PFSK-1 (cell line): ENCODE data around the gene KCNAB3.
A peak's percentile ranks its signal among the peaks of the same experiment; 100 is the strongest.

Experiments used
- FOXP2 ChIP-seq: optimal IDR thresholded peaks from 2 replicates; pipeline ENCODE3; 2011; ENCODE audit warnings: borderline replicate concordance, control low read depth, inconsistent platforms; ENCODE audit not compliant: insufficient read depth; ENCODE audit errors: extremely low read length, extremely low read depth
- POLR2AphosphoS5 ChIP-seq: IDR thresholded peaks from 2 replicates; pipeline ENCODE4 v1.6.1; 2012; ENCODE audit warnings: low read depth, mild to moderate bottlenecking, control low read depth, low read length, moderate library complexity
- SIN3A ChIP-seq: IDR thresholded peaks from 2 replicates; pipeline ENCODE4 v1.6.1; 2012; ENCODE audit warnings: mild to moderate bottlenecking, low read length, moderate library complexity, borderline replicate concordance; ENCODE audit not compliant: insufficient read depth
- TAF1 ChIP-seq: IDR thresholded peaks from 2 replicates; pipeline ENCODE4 v1.6.1; 2012; ENCODE audit warnings: low read length, control low read depth, borderline replicate concordance; ENCODE audit not compliant: insufficient read depth
- TF ChIP-seq, protein P1 (sequence below), 2 experiments: IDR thresholded peaks; 2 replicates each; pipeline versions ENCODE4 v1.6.1 to v1.8.0; 2011 to 2012; ENCODE audit warnings: low read depth in 2 of 2, low read length in 2 of 2, control low read depth in 1 of 2, inconsistent platforms in 1 of 2, mild to moderate bottlenecking in 1 of 2, moderate library complexity in 1 of 2; ENCODE audit not compliant: insufficient read depth in 1 of 2

The KCNAB3 gene

DNA sequence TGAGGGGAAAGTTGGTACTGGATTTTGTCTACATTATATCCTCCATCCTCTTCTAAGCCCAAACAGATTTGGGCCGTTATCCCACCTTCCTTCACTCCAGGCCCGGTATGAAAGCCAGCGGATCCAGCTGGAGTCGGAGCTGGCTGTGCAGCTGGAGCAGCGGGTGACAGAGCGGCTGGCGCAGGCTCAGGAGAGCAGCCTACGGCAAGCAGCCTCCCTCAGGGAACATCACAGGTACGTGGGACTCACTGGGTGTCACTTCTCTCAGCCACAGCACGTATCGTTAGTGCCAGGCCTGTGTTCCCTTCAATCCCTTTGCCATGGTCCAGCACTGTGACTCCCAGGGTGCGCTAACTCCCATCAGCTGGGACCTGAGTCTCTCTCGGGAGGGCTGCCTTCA lies 13.6 kb upstream of the KCNAB3 start:
- TF ChIP-seq TAF1 (no peak), POLR2AphosphoS5 (no peak), SIN3A (no peak), FOXP2 (no peak)
- TF ChIP-seq, protein P1, sequence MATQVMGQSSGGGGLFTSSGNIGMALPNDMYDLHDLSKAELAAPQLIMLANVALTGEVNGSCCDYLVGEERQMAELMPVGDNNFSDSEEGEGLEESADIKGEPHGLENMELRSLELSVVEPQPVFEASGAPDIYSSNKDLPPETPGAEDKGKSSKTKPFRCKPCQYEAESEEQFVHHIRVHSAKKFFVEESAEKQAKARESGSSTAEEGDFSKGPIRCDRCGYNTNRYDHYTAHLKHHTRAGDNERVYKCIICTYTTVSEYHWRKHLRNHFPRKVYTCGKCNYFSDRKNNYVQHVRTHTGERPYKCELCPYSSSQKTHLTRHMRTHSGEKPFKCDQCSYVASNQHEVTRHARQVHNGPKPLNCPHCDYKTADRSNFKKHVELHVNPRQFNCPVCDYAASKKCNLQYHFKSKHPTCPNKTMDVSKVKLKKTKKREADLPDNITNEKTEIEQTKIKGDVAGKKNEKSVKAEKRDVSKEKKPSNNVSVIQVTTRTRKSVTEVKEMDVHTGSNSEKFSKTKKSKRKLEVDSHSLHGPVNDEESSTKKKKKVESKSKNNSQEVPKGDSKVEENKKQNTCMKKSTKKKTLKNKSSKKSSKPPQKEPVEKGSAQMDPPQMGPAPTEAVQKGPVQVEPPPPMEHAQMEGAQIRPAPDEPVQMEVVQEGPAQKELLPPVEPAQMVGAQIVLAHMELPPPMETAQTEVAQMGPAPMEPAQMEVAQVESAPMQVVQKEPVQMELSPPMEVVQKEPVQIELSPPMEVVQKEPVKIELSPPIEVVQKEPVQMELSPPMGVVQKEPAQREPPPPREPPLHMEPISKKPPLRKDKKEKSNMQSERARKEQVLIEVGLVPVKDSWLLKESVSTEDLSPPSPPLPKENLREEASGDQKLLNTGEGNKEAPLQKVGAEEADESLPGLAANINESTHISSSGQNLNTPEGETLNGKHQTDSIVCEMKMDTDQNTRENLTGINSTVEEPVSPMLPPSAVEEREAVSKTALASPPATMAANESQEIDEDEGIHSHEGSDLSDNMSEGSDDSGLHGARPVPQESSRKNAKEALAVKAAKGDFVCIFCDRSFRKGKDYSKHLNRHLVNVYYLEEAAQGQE (IDR thresholded peaks at IDR 0.05; ENCODE audit: insufficient read depth in 1 of 2, low read depth in 2 of 2, low read length in 2 of 2), result no peak

DNA sequence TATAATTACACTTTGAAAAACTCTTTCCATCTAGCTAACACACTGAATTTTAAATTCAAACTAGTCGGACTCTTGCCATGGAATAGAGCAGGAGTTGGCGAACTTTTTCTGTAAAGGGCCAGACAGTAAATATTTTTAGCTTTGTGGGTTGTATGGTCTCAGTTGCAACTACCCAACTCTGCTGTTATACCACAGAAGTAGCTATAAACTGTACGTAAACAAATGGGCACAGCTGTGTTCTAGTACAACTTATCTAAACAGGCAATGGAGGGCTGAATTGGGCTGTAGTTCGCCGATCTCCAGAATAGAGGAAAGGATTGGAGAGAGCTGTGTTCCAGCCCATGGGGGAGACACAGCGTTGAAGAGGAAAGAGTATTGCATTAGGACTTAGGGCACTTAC lies 11.1 kb upstream of the KCNAB3 start:
- TF ChIP-seq SIN3A (no peak), FOXP2 (no peak), TAF1 (no peak), POLR2AphosphoS5 (no peak)
- TF ChIP-seq, protein P1 (IDR thresholded peaks at IDR 0.05; ENCODE audit: insufficient read depth in 1 of 2, low read depth in 2 of 2, low read length in 2 of 2), result no peak

DNA sequence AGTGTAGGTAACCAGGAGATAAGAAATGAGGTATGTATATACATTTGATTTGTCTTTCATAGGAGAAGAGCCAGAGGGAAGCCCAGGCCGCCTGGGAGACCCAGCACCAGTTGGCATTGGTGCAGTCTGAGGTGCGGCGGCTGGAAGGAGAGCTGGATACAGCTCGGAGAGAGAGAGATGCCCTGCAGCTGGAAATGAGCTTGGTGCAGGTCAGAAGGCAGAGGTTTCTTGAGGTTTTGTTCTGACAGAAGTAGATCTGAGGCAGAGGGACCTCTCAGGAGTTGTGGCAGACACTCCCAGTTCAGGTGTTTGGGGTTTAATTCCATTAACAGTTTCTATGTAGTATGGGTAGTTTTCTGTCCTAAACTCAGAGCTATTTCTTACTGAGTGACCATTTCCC lies 10.4 kb upstream of the KCNAB3 start:
- TF ChIP-seq TAF1, result no peak
- no peak for TF ChIP-seq FOXP2
- TF ChIP-seq, protein P1 (IDR thresholded peaks at IDR 0.05; ENCODE audit: insufficient read depth in 1 of 2, low read depth in 2 of 2, low read length in 2 of 2), result no peak
- no peak for TF ChIP-seq SIN3A
- no peak for TF ChIP-seq POLR2AphosphoS5

DNA sequence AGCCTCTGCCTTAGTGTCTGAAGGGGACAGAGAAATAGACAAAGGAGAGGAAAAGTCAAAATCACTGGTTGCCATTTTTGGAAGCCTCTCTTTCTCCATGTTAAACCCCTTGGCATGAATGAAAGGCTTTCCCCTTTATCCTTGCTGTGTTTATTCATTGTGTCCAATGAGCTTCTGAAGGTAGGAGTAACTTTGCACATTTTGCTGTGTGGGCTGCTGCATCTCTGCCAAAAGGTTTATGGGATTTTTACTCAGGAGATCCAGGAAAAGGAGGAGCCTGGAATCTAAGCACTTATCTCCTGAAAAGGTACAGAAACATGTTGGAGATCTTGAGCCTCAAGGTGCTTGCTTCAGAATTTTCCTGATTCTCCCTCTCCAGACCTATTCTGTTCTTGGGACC lies 6.2 kb upstream of the KCNAB3 start:
- TF ChIP-seq SIN3A, result no peak
- no peak for TF ChIP-seq FOXP2
- TF ChIP-seq, protein P1 (IDR thresholded peaks at IDR 0.05; ENCODE audit: insufficient read depth in 1 of 2, low read depth in 2 of 2, low read length in 2 of 2), result no peak
- TF ChIP-seq TAF1, result no peak
- TF ChIP-seq POLR2AphosphoS5, result no peak

DNA sequence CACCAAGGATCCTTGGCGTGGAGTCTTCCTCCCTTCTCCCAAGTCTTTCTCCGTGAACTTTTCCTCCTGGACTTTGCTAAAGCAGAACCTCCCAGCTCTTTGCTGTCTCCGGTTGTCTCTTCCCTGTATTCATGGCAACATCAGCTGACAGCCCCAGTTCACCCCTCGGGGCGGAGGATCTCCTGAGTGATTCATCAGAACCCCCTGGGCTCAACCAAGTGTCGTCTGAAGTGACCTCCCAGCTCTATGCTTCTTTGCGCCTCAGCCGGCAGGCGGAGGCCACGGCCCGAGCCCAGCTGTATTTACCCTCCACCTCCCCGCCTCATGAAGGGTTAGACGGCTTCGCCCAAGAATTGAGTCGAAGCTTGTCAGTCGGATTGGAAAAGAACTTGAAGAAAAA lies 3.3 kb upstream of the KCNAB3 start:
- TF ChIP-seq SIN3A, result peak; percentile 89; the same call in 1 of the 2 replicates
- TF ChIP-seq POLR2AphosphoS5, result no peak
